ENCODE measurements around the gene SEPTIN2. TPM values are rescaled to one million over a fixed set of nuclear protein-coding genes. Genes with fewer than 3 reads are reported as not detected.
A peak's percentile ranks its signal among the peaks of the same experiment; 100 is the strongest.

SEPTIN2 gene
- 212 and 215 TPM in 2 replicates for total RNA-seq

DNA sequence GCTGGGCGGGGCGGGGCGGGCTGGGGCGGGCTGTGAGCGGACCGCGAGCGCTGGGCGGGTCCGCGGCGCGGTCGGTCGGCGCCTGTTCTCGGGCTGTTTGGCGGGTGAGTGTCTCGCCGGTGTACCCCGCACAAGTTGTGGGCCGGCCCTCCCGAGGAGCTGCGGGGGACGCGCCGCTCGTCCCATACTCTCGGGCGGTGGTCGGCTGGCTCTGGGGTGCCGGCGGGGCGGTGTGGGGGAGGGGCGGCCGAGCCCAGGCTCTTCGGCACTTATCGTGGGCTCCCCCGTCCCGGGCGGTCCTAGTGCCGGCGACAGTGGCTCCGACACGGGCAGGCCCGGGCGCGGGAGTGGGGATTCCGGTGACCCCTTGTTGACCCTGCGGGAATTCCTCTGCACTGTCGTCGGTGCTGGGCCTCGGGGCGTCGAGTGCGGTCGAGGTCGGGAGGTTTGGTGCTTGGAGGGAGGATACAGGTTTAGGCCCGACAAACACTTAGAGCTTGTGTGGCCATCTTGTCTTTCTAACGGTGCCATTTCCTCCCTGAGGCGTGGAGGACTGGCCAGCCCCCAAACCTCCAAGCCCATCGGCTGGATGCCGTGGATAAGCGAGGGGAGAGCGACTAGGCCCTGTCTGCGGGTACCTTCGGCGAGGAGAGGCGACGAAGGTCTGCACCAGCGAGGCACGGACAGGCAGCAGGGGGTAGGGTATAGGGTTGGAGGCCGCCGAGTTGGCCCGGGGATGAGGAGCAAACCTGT lies at the start of gene SEPTIN2:
Gene SEPTIN2, plus strand, starts transcription at position 47 of the 753 bp plus-strand sequence. CDS start 8,308 bp downstream, outside the sequence.
- intact Hi-C loops (cut with micrococcal nuclease) = loop anchor here (1.0 to 10.0 kb wide), 11 partner anchors 21 to 691 kb away; partner anchors contain the start of genes ATG4B, DTYMK, FARP2 and GPR35
- peaks cover 52% of the 10 kb centered on the region for H3K4me1 Mint-ChIP-seq
- no peaks in the 10 kb centered on the region for H3K27me3 Mint-ChIP-seq
- peaks cover 41% of the 10 kb centered on the region for H3K36me3 Mint-ChIP-seq (ENCODE audit: low read depth)
- peak within 1 kb of the TSS; percentile 100 for H3K4me3 Mint-ChIP-seq
- DNase-seq = peak; percentile 92
- peak within 1 kb of the TSS; percentile 100 for H3K27ac Mint-ChIP-seq
- H3K9me3 Mint-ChIP-seq = no peaks in the 10 kb centered on the region

GRCh38 chr2:241267249-241268067 lies 48.3 kb upstream of the SEPTIN2 start:
- intact Hi-C loops (cut with micrococcal nuclease) = no loop called here
- peaks cover 51% of the 10 kb centered on the region for H3K36me3 Mint-ChIP-seq (ENCODE audit: low read depth)

DNA sequence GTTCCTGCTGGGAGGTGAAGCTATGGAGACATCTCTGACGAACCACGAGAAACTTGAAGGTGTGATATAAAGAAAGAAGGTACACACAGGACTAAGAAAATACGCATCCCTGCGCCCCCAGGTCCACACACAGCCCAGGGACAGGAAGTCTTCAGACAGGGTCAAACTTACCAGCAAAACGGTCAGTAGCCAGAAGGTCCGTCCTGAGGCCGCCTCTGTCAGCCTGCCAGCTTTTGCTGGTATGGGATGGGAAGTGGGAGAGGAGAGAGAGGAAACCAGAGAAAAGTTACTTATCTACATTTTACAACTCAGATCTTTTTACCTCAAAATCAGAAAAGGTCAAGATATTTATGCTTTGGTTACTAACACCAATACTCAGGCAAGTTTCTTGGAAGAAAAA lies 47.4 kb upstream of the SEPTIN2 start:
- no peaks in the 10 kb centered on the region for H3K27me3 Mint-ChIP-seq
- no peak for DNase-seq
- peak overlapping the region; percentile 28 for H3K4me3 Mint-ChIP-seq
- peaks cover 44% of the 10 kb centered on the region for H3K36me3 Mint-ChIP-seq (ENCODE audit: low read depth)
- intact Hi-C loops (cut with micrococcal nuclease) = no loop called here
- peak overlapping the region; percentile 65 for H3K27ac Mint-ChIP-seq
- peaks cover 36% of the 10 kb centered on the region for H3K4me1 Mint-ChIP-seq
- H3K9me3 Mint-ChIP-seq = no peaks in the 10 kb centered on the region

More at GRCh38 chr2:241267249-241268067, 48.3 kb upstream of the SEPTIN2 start:
- H3K27me3 Mint-ChIP-seq = no peaks in the 10 kb centered on the region
- DNase-seq = no peak
- H3K27ac Mint-ChIP-seq = no peak overlapping the region
- no peak overlapping the region for H3K4me3 Mint-ChIP-seq
- peaks cover 32% of the 10 kb centered on the region for H3K4me1 Mint-ChIP-seq
- no peaks in the 10 kb centered on the region for H3K9me3 Mint-ChIP-seq

GRCh38 chr2:241268716-241269445 lies 46.8 kb upstream of the SEPTIN2 start:
- Mint-ChIP-seq H3K4me1 (peaks cover 40% of the 10 kb centered on the region), H3K4me3 (no peak overlapping the region), H3K9me3 (no peaks in the 10 kb centered on the region), H3K27ac (no peak overlapping the region), H3K36me3 (ENCODE audit: low read depth) (peaks cover 41% of the 10 kb centered on the region), H3K27me3 (no peaks in the 10 kb centered on the region)
- DNase-seq = no peak
- intact Hi-C loops (cut with micrococcal nuclease) = no loop called here

- no peaks in the 10 kb centered on the region for H3K27me3 Mint-ChIP-seq
- intact Hi-C loops (cut with micrococcal nuclease) = no loop called here
- no peak overlapping the region for H3K4me3 Mint-ChIP-seq
- H3K36me3 Mint-ChIP-seq (ENCODE audit: low read depth) = peaks cover 38% of the 10 kb centered on the region
- DNase-seq = no peak
- H3K27ac Mint-ChIP-seq = no peak overlapping the region
- H3K9me3 Mint-ChIP-seq = no peaks in the 10 kb centered on the region
- H3K4me1 Mint-ChIP-seq = peaks cover 44% of the 10 kb centered on the region
Measured at GRCh38 chr2:241269707-241270520, 45.8 kb upstream of the SEPTIN2 start.

DNA sequence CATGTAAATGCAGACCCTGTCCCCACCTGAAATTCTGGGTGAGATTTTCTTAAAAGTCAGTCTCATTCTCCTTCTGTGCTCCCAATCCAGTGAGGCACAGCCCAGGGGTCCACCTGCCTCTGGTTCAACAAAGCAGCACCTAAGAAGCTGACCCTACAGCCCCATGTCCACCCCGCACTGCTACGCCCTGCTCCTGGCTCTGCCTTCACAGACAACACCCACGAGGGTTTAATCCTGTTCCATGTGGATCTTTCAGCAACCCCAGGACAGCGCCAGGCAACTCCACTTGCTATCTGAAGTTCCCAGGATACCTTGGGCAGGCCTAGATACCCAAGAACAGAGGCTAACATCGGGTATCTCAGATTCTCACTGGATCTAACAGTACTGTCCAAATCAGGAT lies 45.2 kb upstream of the SEPTIN2 start:
- H3K27ac Mint-ChIP-seq = no peak overlapping the region
- H3K36me3 Mint-ChIP-seq (ENCODE audit: low read depth) = peaks cover 40% of the 10 kb centered on the region
- DNase-seq = no peak
- no peaks in the 10 kb centered on the region for H3K27me3 Mint-ChIP-seq
- H3K9me3 Mint-ChIP-seq = peaks cover 3% of the 10 kb centered on the region
- peak overlapping the region; percentile 92 for H3K4me3 Mint-ChIP-seq
- peaks cover 44% of the 10 kb centered on the region for H3K4me1 Mint-ChIP-seq
- intact Hi-C loops (cut with micrococcal nuclease) = no loop called here

- H3K27ac Mint-ChIP-seq = peak overlapping the region; percentile 90
- no peaks in the 10 kb centered on the region for H3K27me3 Mint-ChIP-seq
- peaks cover 11% of the 10 kb centered on the region for H3K9me3 Mint-ChIP-seq
- peaks cover 42% of the 10 kb centered on the region for H3K4me1 Mint-ChIP-seq
- intact Hi-C loops (cut with micrococcal nuclease) = loop anchor here (1.0 kb wide), 1 partner anchor 43 kb away; the partner anchor contains the start of genes HDLBP and SEPTIN2
- peak overlapping the region; percentile 92 for H3K4me3 Mint-ChIP-seq
- H3K36me3 Mint-ChIP-seq (ENCODE audit: low read depth) = peaks cover 35% of the 10 kb centered on the region
- DNase-seq = peak; percentile 90
Measured at GRCh38 chr2:241271706-241272302, 43.9 kb upstream of the SEPTIN2 start.

DNA sequence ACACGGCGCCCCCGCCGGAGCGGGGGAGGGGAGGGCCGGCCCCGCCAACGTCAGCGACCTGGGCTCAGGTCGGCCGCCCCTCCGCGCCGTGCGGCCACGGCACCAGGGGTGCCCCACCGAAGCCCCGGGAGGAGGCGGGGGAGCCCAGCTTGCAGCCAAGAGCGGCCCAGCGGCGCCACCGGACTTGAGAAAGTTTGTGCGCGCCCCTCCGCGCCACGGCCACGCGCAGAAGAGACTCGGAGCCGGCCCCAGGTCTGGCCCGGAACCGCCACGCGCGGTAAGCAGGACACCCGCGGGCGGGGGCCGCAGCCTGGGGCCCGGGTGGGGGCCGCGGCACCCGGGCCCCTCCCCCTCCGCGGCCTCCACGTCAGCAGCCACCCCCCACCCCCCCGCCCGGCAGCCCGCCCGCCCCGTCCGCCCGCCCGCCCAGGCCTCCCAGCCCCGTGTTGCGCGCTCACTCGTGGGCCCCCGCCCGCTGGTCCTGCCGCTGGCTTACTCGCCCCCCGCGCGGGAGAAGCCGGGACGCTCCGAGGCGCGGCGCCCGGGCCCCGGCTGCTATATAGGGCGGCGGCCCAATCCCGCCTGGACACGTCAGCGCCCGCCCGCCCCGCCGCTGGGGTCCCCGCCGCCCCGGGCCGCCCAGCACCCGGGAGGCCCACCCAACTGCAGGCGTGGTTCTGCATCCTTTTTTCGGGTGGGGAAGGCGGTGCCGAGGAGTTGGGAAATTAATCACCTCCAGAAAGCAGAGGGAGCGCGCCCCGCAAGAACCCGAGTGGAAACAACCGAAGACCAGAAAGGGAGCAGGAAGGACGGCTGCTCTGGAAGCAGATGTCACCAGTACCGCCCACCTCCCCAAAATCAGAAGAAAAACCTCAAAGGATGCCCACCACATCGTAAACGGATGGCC lies 43.2 kb upstream of the SEPTIN2 start:
- Mint-ChIP-seq H3K4me1 (peaks cover 41% of the 10 kb centered on the region), H3K36me3 (ENCODE audit: low read depth) (peaks cover 36% of the 10 kb centered on the region), H3K27ac (peak overlapping the region; percentile 74), H3K9me3 (peaks cover 11% of the 10 kb centered on the region), H3K4me3 (peak overlapping the region; percentile 80), H3K27me3 (no peaks in the 10 kb centered on the region)
- DNase-seq = peak; percentile 87
- intact Hi-C loops (cut with micrococcal nuclease) = loop anchor here (1.0 kb wide), 1 partner anchor 43 kb away; the partner anchor contains the start of genes HDLBP and SEPTIN2

GRCh38 chr2:241273210-241274020 lies 42.3 kb upstream of the SEPTIN2 start:
- Mint-ChIP-seq H3K27me3 (no peaks in the 10 kb centered on the region), H3K4me1 (peaks cover 34% of the 10 kb centered on the region), H3K9me3 (peaks cover 11% of the 10 kb centered on the region), H3K4me3 (peak overlapping the region; percentile 80), H3K27ac (peak overlapping the region; percentile 74), H3K36me3 (ENCODE audit: low read depth) (peaks cover 30% of the 10 kb centered on the region)
- no peak for DNase-seq
- intact Hi-C loops (cut with micrococcal nuclease) = no loop called here

- H3K9me3 Mint-ChIP-seq = peaks cover 11% of the 10 kb centered on the region
- H3K27me3 Mint-ChIP-seq = no peaks in the 10 kb centered on the region
- intact Hi-C loops (cut with micrococcal nuclease) = no loop called here
- H3K4me1 Mint-ChIP-seq = peaks cover 29% of the 10 kb centered on the region
- H3K36me3 Mint-ChIP-seq (ENCODE audit: low read depth) = peaks cover 24% of the 10 kb centered on the region
- H3K27ac Mint-ChIP-seq = no peak overlapping the region
- DNase-seq = no peak
- H3K4me3 Mint-ChIP-seq = no peak overlapping the region
Measured at GRCh38 chr2:241274127-241274526, 41.6 kb upstream of the SEPTIN2 start.

GRCh38 chr2:241275504-241275903 lies 40.2 kb upstream of the SEPTIN2 start:
- H3K36me3 Mint-ChIP-seq (ENCODE audit: low read depth) = peaks cover 24% of the 10 kb centered on the region
- H3K4me1 Mint-ChIP-seq = peaks cover 29% of the 10 kb centered on the region
- no peak overlapping the region for H3K27ac Mint-ChIP-seq
- H3K9me3 Mint-ChIP-seq = peaks cover 11% of the 10 kb centered on the region
- DNase-seq = no peak
- intact Hi-C loops (cut with micrococcal nuclease) = no loop called here
- H3K4me3 Mint-ChIP-seq = no peak overlapping the region
- H3K27me3 Mint-ChIP-seq = no peaks in the 10 kb centered on the region

Measured in activated CD4-positive, alpha-beta T cell treated with anti-CD3 and anti-CD28 coated beads, Interleukin-2, amount 10 ng/mL, durations not matched to agents 24 days and 14 days (primary cell).